HL-60 (cell line): Measurements from ENCODE around the gene FSTL4.

ENCODE experiments used
- POLR2AphosphoS5 ChIP-seq: IDR thresholded peaks from 2 replicates; pipeline ENCODE4 v1.6.1; 2012; ENCODE audit warnings: low read depth
- TF ChIP-seq, protein P1 (sequence below): IDR thresholded peaks from one replicate; pipeline ENCODE4 v1.5.1; 2011; ENCODE audit warnings: low read length, control low read depth, inconsistent platforms; ENCODE audit not compliant: insufficient read depth

DNA sequence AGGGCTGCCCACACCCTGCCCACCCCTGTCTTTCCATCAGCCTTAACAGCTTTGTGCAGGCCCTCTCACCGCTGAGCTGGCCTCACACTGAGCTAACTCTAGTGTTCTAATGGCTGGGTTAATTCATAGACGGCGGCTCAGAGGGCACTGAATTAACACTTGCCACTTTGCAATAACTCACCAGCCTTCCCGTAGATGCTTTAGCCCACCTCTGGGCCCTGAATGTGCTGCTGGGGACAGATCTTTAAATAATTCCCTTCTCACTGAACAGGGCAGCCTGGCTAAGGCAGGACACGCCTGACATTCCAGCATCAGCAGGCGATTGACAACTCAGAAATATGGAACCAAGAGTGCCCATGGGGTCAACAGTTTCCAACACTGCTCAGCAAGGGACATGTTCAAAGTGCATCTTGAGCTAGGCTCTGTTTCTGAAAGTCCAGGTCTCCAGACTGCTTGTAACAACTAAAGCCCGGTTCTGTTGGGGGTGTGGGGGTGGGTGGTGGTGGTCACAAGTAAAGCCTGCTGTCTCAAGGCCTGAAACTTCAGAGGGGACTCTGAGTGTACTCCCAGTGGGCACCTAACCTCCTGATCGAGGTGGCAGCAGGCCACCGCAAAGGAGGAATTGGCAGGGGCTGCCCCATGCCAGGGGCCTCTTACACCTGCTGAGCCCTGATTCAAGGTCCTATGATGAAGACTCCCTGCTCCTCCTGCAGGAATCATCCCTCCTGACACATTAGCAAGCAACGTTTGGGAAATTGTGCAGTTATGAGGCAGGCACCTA lies 248.3 kb downstream of the FSTL4 start:
- TF ChIP-seq, protein P1, sequence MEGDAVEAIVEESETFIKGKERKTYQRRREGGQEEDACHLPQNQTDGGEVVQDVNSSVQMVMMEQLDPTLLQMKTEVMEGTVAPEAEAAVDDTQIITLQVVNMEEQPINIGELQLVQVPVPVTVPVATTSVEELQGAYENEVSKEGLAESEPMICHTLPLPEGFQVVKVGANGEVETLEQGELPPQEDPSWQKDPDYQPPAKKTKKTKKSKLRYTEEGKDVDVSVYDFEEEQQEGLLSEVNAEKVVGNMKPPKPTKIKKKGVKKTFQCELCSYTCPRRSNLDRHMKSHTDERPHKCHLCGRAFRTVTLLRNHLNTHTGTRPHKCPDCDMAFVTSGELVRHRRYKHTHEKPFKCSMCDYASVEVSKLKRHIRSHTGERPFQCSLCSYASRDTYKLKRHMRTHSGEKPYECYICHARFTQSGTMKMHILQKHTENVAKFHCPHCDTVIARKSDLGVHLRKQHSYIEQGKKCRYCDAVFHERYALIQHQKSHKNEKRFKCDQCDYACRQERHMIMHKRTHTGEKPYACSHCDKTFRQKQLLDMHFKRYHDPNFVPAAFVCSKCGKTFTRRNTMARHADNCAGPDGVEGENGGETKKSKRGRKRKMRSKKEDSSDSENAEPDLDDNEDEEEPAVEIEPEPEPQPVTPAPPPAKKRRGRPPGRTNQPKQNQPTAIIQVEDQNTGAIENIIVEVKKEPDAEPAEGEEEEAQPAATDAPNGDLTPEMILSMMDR = no peak
- no peak for TF ChIP-seq POLR2AphosphoS5
